H1 (cell line): ENCODE measurements around the gene SV2B. TPM values are rescaled to one million over a fixed set of nuclear protein-coding genes. Genes with fewer than 3 reads are reported as not detected.
A peak's percentile ranks its signal among the peaks of the same experiment; 100 is the strongest.

ENCODE experiments used
- CTCF ChIA-PET: fragments of 300-600 bp; sonication (Branson Sonifier 250); formaldehyde crosslinking; loops from one replicate; lab custom pipeline; 2021; ENCODE audit not compliant: partially characterized antibody; lab: Charles Lee
- POLR2A ChIA-PET: fragments of 300-600 bp; sonication (Branson Sonifier 250); formaldehyde crosslinking; loops from one replicate; lab custom pipeline; 2021; ENCODE audit warnings: inconsistent platforms; ENCODE audit not compliant: partially characterized antibody; lab: Charles Lee
- DNase-seq, 2 experiments: peaks; one replicate each; pipeline versions ENCODE4 v3.0.0 to v3.0.0-alpha.2; 2010 to 2022; ENCODE audit warnings: low spot score in 2 of 2, low read depth in 1 of 2, mixed read lengths in 1 of 2
- FAIRE-seq: peaks from 2 replicates; lab custom pipeline; 2011; peaks lifted over from hg19 to GRCh38; lab: Jason Lieb, UNC
- H2AFZ ChIP-seq: 2 replicates; pipeline ENCODE4 v1.8.1; 2012; ENCODE audit warnings: low read length, inconsistent platforms
- H2AK5ac ChIP-seq: 2 replicates; pipeline ENCODE4 v1.6.1; 2013; ENCODE audit warnings: low read depth, low read length
- H2BK120ac ChIP-seq: replicated peaks from 2 replicates; pipeline ENCODE3; 2013; ENCODE audit warnings: low read depth, low read length, inconsistent platforms
- H2BK12ac ChIP-seq: 2 replicates; pipeline ENCODE4 v1.6.1; 2013; ENCODE audit warnings: low read depth, low read length
- H2BK15ac ChIP-seq: 2 replicates; pipeline ENCODE4 v1.6.1; 2013; ENCODE audit warnings: low read length
- H2BK20ac ChIP-seq: 2 replicates; pipeline ENCODE4 v1.6.1; 2013; ENCODE audit warnings: low read length
- H2BK5ac ChIP-seq: 2 replicates; pipeline ENCODE4 v1.6.1; 2013; ENCODE audit warnings: low read depth, low read length
- H3K14ac ChIP-seq: 2 replicates; pipeline ENCODE4 v1.6.1; 2013; ENCODE audit warnings: inconsistent platforms; ENCODE audit not compliant: insufficient read length
- H3K18ac ChIP-seq: 2 replicates; pipeline ENCODE4 v1.6.1; 2013; ENCODE audit warnings: low read length; ENCODE audit errors: extremely low read depth
- H3K23ac ChIP-seq: 2 replicates; pipeline ENCODE4 v1.6.1; 2013; ENCODE audit warnings: inconsistent platforms; ENCODE audit not compliant: insufficient read length
- H3K23me2 ChIP-seq: 2 replicates; pipeline ENCODE4 v1.6.1; 2013; ENCODE audit warnings: low read depth, low read length
- H3K27ac ChIP-seq: 2 replicates; pipeline ENCODE4 v1.6.1; 2011; ENCODE audit warnings: low read depth, low read length, inconsistent platforms
- H3K27me3 ChIP-seq, 4 experiments: replicated peaks in 1 of 4; 1 replicate in 1 of 4; 2 replicates in 3 of 4; pipeline versions ENCODE4 v1.6.1 to v1.8.1; 2011 to 2013; ENCODE audit warnings: low read length in 3 of 4, mild to moderate bottlenecking in 3 of 4, inconsistent platforms in 2 of 4, mixed read lengths in 2 of 4, moderate library complexity in 1 of 4; ENCODE audit not compliant: control insufficient read depth in 3 of 4, insufficient read depth in 3 of 4; ENCODE audit errors: extremely low read depth in 1 of 4
- H3K36me3 ChIP-seq, 4 experiments: 2 replicates each; pipeline versions ENCODE4 v1.6.1 to v1.8.1; 2011 to 2013; ENCODE audit warnings: mild to moderate bottlenecking in 4 of 4, low read length in 3 of 4, moderate library complexity in 2 of 4, control low read depth in 1 of 4, inconsistent platforms in 1 of 4; ENCODE audit not compliant: insufficient read depth in 4 of 4, control insufficient read depth in 2 of 4
- H3K4ac ChIP-seq: replicated peaks from 2 replicates; pipeline ENCODE3; 2013; ENCODE audit warnings: low read length, low read depth, mixed read lengths, inconsistent platforms; ENCODE audit not compliant: insufficient read length
- H3K4me1 ChIP-seq, 4 experiments: replicated peaks in 1 of 4; 1 replicate in 1 of 4; 2 replicates in 3 of 4; pipeline versions ENCODE4 v1.6.1 to v1.8.1; 2011 to 2013; ENCODE audit warnings: low read length in 3 of 4, inconsistent platforms in 2 of 4, mixed read lengths in 1 of 4; ENCODE audit not compliant: insufficient read depth in 4 of 4, control insufficient read depth in 3 of 4
- H3K4me2 ChIP-seq, 2 experiments: 2 replicates each; pipeline versions ENCODE4 v1.6.1 to v1.8.1; 2011 to 2013; ENCODE audit warnings: low read depth in 2 of 2, low read length in 2 of 2, control low read depth in 1 of 2, inconsistent platforms in 1 of 2, mild to moderate bottlenecking in 1 of 2; ENCODE audit not compliant: insufficient read depth in 1 of 2
- H3K4me3 ChIP-seq, 4 experiments: fragments of 200-600, 300-600 bp in 1 of 4; sonication (generic), shearing (Covaris generic), sonication (Bioruptor Twin) in 1 of 4; 2 replicates each; pipeline versions ENCODE4 v1.5.1 to v1.8.1; 2011 to 2016; ENCODE audit warnings: low read length in 4 of 4, low read depth in 3 of 4, control low read depth in 2 of 4, inconsistent platforms in 2 of 4, mild to moderate bottlenecking in 2 of 4, mixed read lengths in 1 of 4, moderate library complexity in 1 of 4; ENCODE audit not compliant: insufficient read depth in 2 of 4; ENCODE audit errors: extremely low read depth in 1 of 4
- H3K56ac ChIP-seq: replicated peaks from 2 replicates; pipeline ENCODE3; 2013; ENCODE audit warnings: low read depth, mild to moderate bottlenecking, mixed read lengths, low read length, inconsistent platforms; ENCODE audit not compliant: insufficient read length
- H3K79me1 ChIP-seq: 2 replicates; pipeline ENCODE4 v1.6.1; 2013; ENCODE audit warnings: low read depth, low read length, control low read depth
- H3K79me2 ChIP-seq, 2 experiments: 2 replicates each; pipeline versions ENCODE4 v1.6.1 to v1.8.1; 2012 to 2013; ENCODE audit warnings: low read length in 2 of 2, mild to moderate bottlenecking in 2 of 2, inconsistent platforms in 1 of 2; ENCODE audit not compliant: insufficient read depth in 2 of 2, control insufficient read depth in 1 of 2
- H3K9ac ChIP-seq, 4 experiments: replicated peaks in 1 of 4; 1 replicate in 1 of 4; 2 replicates in 3 of 4; pipeline versions ENCODE4 v1.6.1 to v1.8.1; 2011 to 2013; ENCODE audit warnings: low read depth in 3 of 4, low read length in 3 of 4, control low read depth in 2 of 4, mild to moderate bottlenecking in 2 of 4, moderate library complexity in 2 of 4, inconsistent platforms in 1 of 4; ENCODE audit errors: extremely low read depth in 1 of 4
- H3K9me3 ChIP-seq, 2 experiments: 2 replicates each; pipeline versions ENCODE4 v1.6.1 to v1.8.1; 2012 to 2013; ENCODE audit warnings: mild to moderate bottlenecking in 2 of 2, moderate library complexity in 2 of 2, control low read depth in 1 of 2, inconsistent platforms in 1 of 2, low read depth in 1 of 2, low read length in 1 of 2, mixed read lengths in 1 of 2; ENCODE audit not compliant: insufficient read depth in 2 of 2
- H4K20me1 ChIP-seq, 2 experiments: replicated peaks in 1 of 2; 2 replicates each; pipeline versions ENCODE3 to v1.8.1; 2011 to 2013; ENCODE audit warnings: inconsistent platforms in 2 of 2, low read length in 2 of 2, mild to moderate bottlenecking in 1 of 2; ENCODE audit not compliant: insufficient read depth in 2 of 2, control insufficient read depth in 1 of 2
- H4K5ac ChIP-seq: 2 replicates; pipeline ENCODE4 v1.6.1; 2013; ENCODE audit warnings: low read length, low read depth, mixed read lengths, inconsistent platforms; ENCODE audit not compliant: insufficient read length
- H4K8ac ChIP-seq: 2 replicates; pipeline ENCODE4 v1.8.0; 2013; ENCODE audit warnings: mild to moderate bottlenecking, moderate library complexity, low read length, inconsistent platforms; ENCODE audit not compliant: insufficient read depth; ENCODE audit errors: extremely low read depth
- H4K91ac ChIP-seq: replicated peaks from 2 replicates; pipeline ENCODE3; 2013; ENCODE audit warnings: low read length, mixed read lengths, inconsistent platforms; ENCODE audit not compliant: insufficient read length
- BACH1 ChIP-seq: IDR thresholded peaks from 2 replicates; pipeline ENCODE4 v1.6.1; 2012; ENCODE audit warnings: low read length, improper control_type of control experiment
- JUND ChIP-seq: IDR thresholded peaks from 2 replicates; pipeline ENCODE4 v1.6.1; 2011; ENCODE audit warnings: mild to moderate bottlenecking, improper control_type of control experiment, low read length
- KDM5A ChIP-seq: fragments of 200-600 bp; IDR thresholded peaks from 2 replicates; pipeline ENCODE4 v1.7.1; 2012; ENCODE audit warnings: mild to moderate bottlenecking, low read length, inconsistent platforms, mixed read lengths
- RAD21 ChIP-seq, 2 experiments: IDR thresholded peaks in 1 of 2; conservative IDR thresholded peaks in 1 of 2; 2 replicates each; pipeline ENCODE4 v1.6.1; 2011; ENCODE audit warnings: low read depth in 2 of 2, low read length in 2 of 2, improper control_type of control experiment in 1 of 2, inconsistent platforms in 1 of 2, mild to moderate bottlenecking in 1 of 2, moderate library complexity in 1 of 2
- SP4 ChIP-seq: IDR thresholded peaks from 2 replicates; pipeline ENCODE4 v1.6.1; 2012; ENCODE audit warnings: low read length, inconsistent platforms
- WGBS, 2 experiments: shearing (Covaris generic) in 1 of 2; methylation state at CpG; one replicate each; pipeline versions ENCODE4 v1.1.6 to v1.1.7; 2013 to 2015; ENCODE audit warnings: low lambda C conversion rate in 2 of 2, mixed read lengths in 2 of 2, inconsistent platforms in 1 of 2, low coverage in 1 of 2, missing lambda C conversion rate in 1 of 2; ENCODE audit not compliant: insufficient replicate concordance in 2 of 2, insufficient coverage in 1 of 2, insufficient read length in 1 of 2; ENCODE audit errors: extremely low coverage in 1 of 2, missing lambda C conversion rate in 1 of 2; 5-methylcytosine and 5-hydroxymethylcytosine counted together
- polyA plus RNA-seq, 7 experiments: library from polyadenylated mRNA; depleted of rRNA in 3 of 7; stranded (reverse) in 5 of 7; unstranded in 2 of 7; fragments of >200 nt in 5 of 7; fragments of 200-250 nt in 2 of 7; gene quantifications; 1 replicate in 5 of 7; 2 replicates in 1 of 7; 4 replicates in 1 of 7; pipeline versions ENCODE4 v1.2.1 to v1.2.3, GENCODE V29; 2011 to 2013; ENCODE audit warnings: missing spikeins in 2 of 7, mixed read lengths in 2 of 7
- total RNA-seq: library from RNA; stranded (reverse); fragmentation: NEBNext Ultra II Directional; extraction: Animal tissue kit (Norgen Biotek cat#: 25700); gene quantifications from 2 replicates; pipeline ENCODE4 v1.2.1, GENCODE V29; 2021
- TF ChIP-seq, protein P1 (sequence below): IDR thresholded peaks from 2 replicates; pipeline ENCODE4 v1.6.1; 2012; ENCODE audit warnings: inconsistent platforms
- TF ChIP-seq, protein P2 (sequence below): IDR thresholded peaks from 2 replicates; pipeline ENCODE4 v1.6.1; 2012; ENCODE audit warnings: inconsistent platforms
- TF ChIP-seq, protein P3 (sequence below), 3 experiments: IDR thresholded peaks; 1 replicate in 2 of 3; 2 replicates in 1 of 3; pipeline versions ENCODE4 v1.5.1 to v1.6.1; 2011; ENCODE audit warnings: low read length in 3 of 3, mild to moderate bottlenecking in 3 of 3, inconsistent platforms in 2 of 3, low read depth in 1 of 3, moderate library complexity in 1 of 3; ENCODE audit not compliant: insufficient read depth in 1 of 3; ENCODE audit errors: control extremely low read depth in 1 of 3

SV2B gene
- total and polyA plus RNA-seq, 2 of the 8 experiments (the other 6 are each of a cell fraction or from before 2014, with no cell fraction given): 0.09 to 0.20 TPM

DNA sequence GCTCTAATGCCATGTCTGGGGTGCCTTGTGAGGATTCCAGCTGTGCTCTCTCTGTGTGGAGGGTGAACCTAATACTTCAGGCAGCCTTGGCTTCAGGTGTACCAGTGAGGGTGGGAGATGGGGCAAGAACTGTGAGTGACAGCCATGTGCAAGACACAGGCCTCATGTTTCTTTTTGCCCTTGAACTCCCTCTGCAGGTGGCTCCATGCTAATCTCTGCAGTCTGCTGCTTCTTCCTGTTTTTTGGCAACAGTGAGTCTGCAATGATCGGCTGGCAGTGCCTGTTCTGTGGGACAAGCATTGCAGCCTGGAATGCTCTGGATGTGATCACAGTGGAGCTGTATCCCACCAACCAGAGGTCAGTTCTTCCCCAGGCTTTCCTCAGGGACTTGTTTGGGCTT, 189.3 kb downstream of the SV2B start:
- Histone ChIP-seq H3K23me2 (no peaks in the 10 kb centered on the region), H2BK12ac (no peak overlapping the region), H2AFZ (peak overlapping the region; percentile 95), H3K23ac (no peak overlapping the region), H4K20me1 (no peaks in the 10 kb centered on the region), H4K8ac (no peak overlapping the region), H3K18ac (no peak overlapping the region), H4K91ac (no peak overlapping the region), H2AK5ac (no peak overlapping the region), H3K27me3 (no peaks in the 10 kb centered on the region), H2BK15ac (no peak overlapping the region), H3K56ac (no peak overlapping the region), H3K9me3 (no peaks in the 10 kb centered on the region), H2BK5ac (no peak overlapping the region), H3K4me3 (no peak overlapping the region), H2BK20ac (no peak overlapping the region), H2BK120ac (no peak overlapping the region), H3K9ac (no peak overlapping the region), H3K27ac (no peak overlapping the region), H3K79me1 (no peaks in the 10 kb centered on the region), H4K5ac (no peak overlapping the region), H3K4ac (no peak overlapping the region), H3K79me2 (no peaks in the 10 kb centered on the region), H3K4me1 (peaks cover 0 to 2% (median 0%) of the 10 kb centered on the region in 4 experiments; a peak in 1 of 7 replicates), H3K4me2 (no peak overlapping the region), H3K36me3 (no peaks in the 10 kb centered on the region), H3K14ac (no peak overlapping the region)
- no peak for DNase-seq
- CTCF ChIA-PET: interaction anchor here (0.6 to 1.7 kb wide), 4 partner anchors 9 to 578 kb away, joined by 3 to 7 read pairs (median 3); no protein-coding TSS in a partner anchor
- 94% methylated on average over 1 of the region's 1 CpG; no CpG with 5 or more reads in 1 of the 2 experiments for WGBS, 2 experiments
- POLR2A ChIA-PET: no interaction called here
- FAIRE-seq: no peak
- TF ChIP-seq BACH1 (no peak), KDM5A (no peak), JUND (no peak), RAD21 (IDR thresholded peaks at IDR 0.05 in 1 of 2, conservative IDR thresholded peaks at IDR 0.05 in 1 of 2; ENCODE audit: low read depth in 2 of 2, low read length in 2 of 2) (peak; percentile 19 to 40; a peak in 3 of 4 replicates), SP4 (no peak)
- TF ChIP-seq, protein P1, sequence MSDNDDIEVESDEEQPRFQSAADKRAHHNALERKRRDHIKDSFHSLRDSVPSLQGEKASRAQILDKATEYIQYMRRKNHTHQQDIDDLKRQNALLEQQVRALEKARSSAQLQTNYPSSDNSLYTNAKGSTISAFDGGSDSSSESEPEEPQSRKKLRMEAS: 0 out of 2 replicates have a peak, but pooled peaks have one; percentile 30
- TF ChIP-seq, protein P2, sequence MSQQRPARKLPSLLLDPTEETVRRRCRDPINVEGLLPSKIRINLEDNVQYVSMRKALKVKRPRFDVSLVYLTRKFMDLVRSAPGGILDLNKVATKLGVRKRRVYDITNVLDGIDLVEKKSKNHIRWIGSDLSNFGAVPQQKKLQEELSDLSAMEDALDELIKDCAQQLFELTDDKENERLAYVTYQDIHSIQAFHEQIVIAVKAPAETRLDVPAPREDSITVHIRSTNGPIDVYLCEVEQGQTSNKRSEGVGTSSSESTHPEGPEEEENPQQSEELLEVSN: peak; percentile 26; the same call in 1 of the 2 replicates
- TF ChIP-seq, protein P3, sequence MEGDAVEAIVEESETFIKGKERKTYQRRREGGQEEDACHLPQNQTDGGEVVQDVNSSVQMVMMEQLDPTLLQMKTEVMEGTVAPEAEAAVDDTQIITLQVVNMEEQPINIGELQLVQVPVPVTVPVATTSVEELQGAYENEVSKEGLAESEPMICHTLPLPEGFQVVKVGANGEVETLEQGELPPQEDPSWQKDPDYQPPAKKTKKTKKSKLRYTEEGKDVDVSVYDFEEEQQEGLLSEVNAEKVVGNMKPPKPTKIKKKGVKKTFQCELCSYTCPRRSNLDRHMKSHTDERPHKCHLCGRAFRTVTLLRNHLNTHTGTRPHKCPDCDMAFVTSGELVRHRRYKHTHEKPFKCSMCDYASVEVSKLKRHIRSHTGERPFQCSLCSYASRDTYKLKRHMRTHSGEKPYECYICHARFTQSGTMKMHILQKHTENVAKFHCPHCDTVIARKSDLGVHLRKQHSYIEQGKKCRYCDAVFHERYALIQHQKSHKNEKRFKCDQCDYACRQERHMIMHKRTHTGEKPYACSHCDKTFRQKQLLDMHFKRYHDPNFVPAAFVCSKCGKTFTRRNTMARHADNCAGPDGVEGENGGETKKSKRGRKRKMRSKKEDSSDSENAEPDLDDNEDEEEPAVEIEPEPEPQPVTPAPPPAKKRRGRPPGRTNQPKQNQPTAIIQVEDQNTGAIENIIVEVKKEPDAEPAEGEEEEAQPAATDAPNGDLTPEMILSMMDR (IDR thresholded peaks at IDR 0.05; ENCODE audit: control extremely low read depth in 1 of 3, insufficient read depth in 1 of 3, low read depth in 1 of 3, low read length in 3 of 3): peak in 2 of 3 experiments; percentile 18 to 46; a peak in 2 of 4 replicates
